NCI-H2107 treated with DMSO at 0.1 percent for 48 hours (cell line): ENCODE measurements around the gene COL24A1.

Experiments used
- DNase-seq: peaks from one replicate; lab custom pipeline; 2025; ENCODE audit not compliant: unreplicated experiment; lab: John Stamatoyannopoulos, UW

The COL24A1 gene

GRCh38 chr1:86156566-86157455, at the start of gene COL24A1:
Gene COL24A1, minus strand, starts transcription at chr1:86156772. Its CDS starts 376 bp downstream, at chr1:86156396.
- peak; percentile 19 for DNase-seq

DNA sequence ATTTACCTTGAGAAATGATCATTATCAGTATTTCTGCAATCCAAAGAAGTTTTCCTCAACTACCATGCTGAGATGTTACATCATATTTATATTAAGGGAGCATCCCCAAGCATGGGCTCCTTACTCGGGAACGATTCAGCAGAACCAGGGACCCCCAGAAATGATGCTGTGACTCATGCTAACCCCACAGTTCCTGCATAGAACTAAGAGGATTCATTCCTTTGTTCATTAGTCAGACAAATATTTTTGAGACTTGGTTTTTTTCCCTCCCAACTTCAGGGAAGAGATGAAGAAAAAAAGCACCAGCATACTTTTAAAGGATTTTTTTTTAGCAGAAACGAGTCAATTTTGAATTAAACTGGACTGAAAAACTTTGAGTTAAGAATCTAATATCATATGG, 49.2 kb upstream of the COL24A1 start:
- DNase-seq: no peak

GRCh38 chr1:86202552-86203340, 46.2 kb upstream of the COL24A1 start:
- no peak for DNase-seq

DNA sequence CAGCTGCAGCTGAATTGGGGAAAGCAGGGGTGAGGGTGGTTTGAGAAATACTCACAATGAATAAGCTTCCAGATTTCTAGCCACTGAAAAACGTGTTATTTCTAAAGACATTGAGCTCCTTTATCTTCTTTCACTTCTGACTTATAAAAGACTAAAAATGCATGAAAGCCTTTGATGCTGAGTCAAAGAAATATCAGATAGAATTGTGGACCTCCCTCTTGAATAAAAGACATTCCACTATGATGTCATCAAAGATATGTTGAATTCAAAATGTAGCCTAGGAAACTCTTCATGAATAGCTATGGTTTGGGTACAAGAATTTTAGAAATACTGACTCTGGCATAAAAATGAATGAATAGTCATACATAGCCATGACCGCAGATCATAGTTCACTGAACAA, 44.7 kb upstream of the COL24A1 start:
- DNase-seq: no peak

- DNase-seq: no peak
Observed at GRCh38 chr1:86200901-86201300, 44.3 kb upstream of the COL24A1 start.

GRCh38 chr1:86197206-86197855, 40.8 kb upstream of the COL24A1 start:
- no peak for DNase-seq

- no peak for DNase-seq
Observed at GRCh38 chr1:86195281-86195680, 38.7 kb upstream of the COL24A1 start.

- DNase-seq: no peak
Observed at GRCh38 chr1:86194491-86195034, 38.0 kb upstream of the COL24A1 start.

- DNase-seq: no peak
Observed at GRCh38 chr1:86192417-86192816, 35.8 kb upstream of the COL24A1 start.

GRCh38 chr1:86191958-86192357, 35.4 kb upstream of the COL24A1 start:
- no peak for DNase-seq

GRCh38 chr1:86190873-86191272, 34.3 kb upstream of the COL24A1 start:
- DNase-seq: no peak

- DNase-seq: no peak
Observed at GRCh38 chr1:86184426-86184825, 27.9 kb upstream of the COL24A1 start.

DNA sequence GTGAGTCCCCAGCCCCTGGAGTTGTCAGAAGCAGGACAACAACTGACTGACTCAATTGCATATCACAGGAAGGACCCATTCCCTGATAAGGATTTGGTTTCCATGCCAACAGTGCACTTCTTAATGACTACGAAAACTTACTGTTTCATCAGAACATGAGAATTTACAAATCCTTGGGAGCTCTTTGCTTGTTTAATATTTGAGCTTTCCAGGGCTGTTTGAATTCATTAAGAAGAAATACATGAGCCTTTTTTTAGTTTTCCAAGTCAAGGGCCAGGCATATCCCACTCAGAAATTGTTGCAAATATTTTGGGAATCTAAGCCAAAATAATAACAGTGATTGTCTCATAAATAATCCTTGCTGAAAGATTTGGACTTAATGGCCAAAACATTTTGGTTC, 27.2 kb upstream of the COL24A1 start:
- DNase-seq: no peak

- DNase-seq: no peak
Observed at GRCh38 chr1:86176226-86176625, 19.7 kb upstream of the COL24A1 start.

DNA sequence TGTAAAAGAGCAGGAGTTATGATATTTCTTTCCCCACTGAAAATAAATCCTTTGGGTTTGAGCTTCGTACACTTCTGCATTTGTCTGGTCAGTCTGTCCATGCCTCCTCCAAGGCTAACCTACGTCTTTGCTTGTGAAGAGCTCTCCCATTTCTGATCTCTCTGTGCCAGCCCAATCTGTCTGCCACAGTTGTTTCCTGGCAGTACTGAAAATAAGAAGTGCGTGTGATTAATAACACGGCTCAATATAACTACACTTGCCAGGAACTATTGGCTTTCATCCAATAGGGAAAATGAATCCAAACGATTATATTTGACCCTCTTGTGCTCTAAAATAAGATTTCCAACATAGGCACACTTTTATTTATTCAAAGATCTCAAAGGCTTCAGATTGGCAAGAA, 19.2 kb upstream of the COL24A1 start:
- no peak for DNase-seq

- DNase-seq: no peak
Observed at GRCh38 chr1:86169625-86170024, 13.1 kb upstream of the COL24A1 start.

DNA sequence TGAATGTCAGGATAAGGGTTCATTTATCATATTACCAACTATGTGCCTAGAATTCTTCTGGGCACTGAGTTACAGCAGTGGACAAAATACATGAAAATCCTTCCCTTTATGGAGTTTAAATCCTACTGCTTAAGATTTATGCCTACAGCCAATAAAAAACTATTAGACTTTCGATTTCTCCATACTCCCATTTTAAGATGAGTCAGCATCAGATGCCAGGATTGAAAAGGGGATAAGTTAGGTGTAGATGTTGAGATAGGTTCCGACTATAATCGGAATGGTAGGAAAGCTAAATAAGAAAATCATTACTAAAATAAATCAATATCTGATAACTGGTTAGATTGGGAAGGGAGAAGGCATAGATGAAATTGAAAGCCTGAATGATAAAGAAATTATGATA, 3.2 kb upstream of the COL24A1 start:
- no peak for DNase-seq

DNA sequence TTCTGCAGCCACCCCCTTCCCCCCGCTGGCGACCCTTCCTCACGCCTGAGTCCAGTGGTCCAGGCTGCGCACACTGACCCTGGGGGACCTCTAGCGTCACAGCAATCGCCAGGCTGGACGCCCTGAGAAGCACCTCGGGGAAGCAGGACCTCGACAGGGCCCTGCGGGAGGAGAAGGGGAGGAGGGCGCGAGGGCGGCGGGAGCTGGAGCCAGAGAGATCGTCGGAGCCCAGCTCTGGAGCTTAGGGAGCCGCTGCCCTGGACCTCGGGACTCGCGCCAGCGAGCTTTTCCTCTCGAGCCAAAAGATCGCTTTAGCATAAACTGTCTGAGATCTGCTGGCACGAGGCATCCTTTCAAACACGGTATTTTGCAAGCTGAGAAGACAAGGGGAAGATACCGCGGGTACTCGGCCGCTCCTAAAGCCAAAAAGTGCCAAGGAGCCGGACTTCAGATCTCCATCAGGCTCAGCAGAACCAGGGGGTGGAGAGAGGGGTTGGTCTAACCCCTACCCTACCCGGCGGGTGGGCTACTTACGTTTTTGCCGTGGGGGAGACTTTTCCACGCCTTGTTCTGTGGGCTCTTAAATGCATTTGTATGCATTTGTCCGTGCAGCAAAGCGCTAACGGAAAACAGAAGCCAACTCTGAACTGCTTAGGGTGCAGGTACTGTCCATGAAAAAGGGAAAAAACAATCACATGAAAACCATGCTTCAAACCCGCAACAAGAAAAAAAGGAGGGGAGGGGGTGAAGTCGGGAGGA, 586 bp downstream of the COL24A1 start:
- no peak for DNase-seq

DNA sequence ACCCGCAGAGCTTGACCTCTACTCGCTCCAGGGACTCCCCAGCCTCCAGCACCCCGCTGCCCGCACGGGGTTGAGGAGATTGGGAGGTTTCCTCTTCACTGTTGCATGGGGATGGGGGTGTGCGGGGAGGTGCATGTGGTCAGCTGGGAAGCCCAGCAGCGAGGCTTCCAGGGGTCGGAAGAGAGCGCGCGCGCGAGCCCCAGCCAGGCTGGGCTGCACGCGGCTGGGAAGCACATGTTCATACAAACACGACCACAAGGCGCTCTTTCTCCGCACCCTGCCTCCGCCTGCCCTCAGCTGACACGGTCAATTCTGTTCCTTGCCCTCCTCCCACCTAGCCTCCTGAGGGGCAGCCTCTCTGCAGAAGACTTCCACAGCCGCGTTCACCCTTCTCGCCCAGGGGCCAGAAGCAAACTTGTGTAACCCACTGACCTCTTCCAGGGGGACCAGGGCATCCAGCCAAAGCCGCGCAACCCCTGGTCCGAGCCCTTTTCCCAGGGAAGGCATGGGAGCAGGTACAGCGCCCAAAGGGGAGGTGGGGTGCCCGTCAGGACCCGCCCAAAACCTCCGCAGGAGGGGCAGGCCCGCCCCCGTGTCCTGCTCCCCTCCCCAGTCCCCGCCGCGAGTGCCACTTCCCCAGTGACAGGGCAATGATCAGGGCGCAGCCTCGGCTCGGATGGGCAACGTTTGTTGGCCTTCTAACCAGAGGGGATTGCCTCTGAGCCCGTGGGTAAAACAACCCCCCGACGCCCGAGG, 1.3 kb downstream of the COL24A1 start:
- DNase-seq: no peak

GRCh38 chr1:86154571-86155050, 2.0 kb downstream of the COL24A1 start:
- DNase-seq: no peak
